ENCODE results near the gene OR10X1.

OR10X1 gene, protein sequence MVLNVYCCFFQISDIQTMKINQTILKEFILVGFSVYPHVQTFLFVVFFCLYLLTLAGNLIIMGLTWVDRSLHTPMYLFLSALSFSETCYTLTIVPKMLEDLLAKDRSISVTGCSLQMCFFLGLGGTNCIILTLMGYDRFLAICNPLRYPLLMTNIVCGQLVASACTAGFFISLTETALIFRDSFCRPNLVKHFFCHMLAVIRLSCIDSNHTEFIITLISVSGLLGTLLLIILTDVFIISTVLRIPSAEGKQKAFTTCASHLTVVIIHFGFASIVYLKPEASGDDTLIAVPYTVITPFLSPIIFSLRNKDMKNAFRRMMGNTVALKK

DNA sequence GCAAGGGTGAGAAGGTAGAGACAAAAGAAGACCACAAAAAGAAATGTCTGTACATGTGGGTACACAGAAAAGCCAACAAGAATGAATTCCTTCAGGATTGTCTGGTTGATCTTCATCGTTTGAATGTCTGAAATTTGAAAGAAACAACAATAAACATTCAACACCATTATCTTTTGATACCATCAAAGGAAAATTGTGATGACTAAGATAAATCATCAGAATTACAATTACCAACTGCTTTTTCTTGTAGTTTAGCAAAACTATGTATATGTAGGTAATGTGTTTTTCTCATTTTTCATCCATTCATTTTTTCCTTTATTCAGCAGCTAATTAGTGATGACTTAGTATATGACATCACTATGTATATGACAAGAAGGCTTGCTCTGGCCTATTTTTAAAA, at the start of gene OR10X1:
Gene OR10X1, minus strand, starts transcription at position 167 of the 400 bp plus-strand sequence. Its CDS starts 0 bp downstream, at position 167.
- no peak for DNase-seq

DNA sequence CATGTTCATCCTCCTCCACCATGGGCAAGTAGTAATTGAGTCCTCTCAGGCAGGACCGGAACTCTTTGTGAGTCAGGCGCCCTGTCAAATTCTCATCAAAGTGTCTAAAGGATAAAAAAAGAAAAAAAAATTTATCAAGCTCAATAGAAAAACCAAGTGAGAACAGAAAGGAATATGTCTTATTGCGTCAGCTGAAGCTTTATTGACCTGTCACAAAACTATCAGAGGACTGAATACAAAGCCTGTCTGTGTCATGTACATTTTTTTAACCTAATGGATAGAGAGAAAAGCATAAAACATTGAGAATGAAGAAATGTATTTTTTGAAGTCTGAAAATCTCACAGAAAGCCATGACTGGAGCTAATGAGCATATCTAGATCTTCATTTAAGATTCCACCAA, 34.1 kb upstream of the OR10X1 start:
- no peak for DNase-seq

DNA sequence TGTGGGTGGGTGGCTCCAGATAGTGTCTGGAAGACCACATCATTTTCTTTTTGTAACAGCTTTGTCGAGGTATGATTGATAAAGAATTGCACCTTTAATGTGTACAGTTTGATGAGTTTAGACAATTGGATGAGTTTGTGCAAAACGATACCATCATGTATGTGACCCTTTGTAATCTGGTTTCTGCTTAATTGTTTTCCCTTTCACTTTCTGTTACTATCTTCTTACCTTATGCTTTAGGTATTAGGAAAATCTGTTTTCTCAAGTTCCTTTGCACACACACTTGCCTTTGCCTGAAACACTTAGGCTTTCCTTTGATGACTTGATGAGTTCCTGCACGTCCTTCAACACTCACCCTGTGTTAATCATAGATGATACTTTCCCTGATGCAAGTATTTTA, 32.2 kb upstream of the OR10X1 start:
- DNase-seq, result no peak

DNA sequence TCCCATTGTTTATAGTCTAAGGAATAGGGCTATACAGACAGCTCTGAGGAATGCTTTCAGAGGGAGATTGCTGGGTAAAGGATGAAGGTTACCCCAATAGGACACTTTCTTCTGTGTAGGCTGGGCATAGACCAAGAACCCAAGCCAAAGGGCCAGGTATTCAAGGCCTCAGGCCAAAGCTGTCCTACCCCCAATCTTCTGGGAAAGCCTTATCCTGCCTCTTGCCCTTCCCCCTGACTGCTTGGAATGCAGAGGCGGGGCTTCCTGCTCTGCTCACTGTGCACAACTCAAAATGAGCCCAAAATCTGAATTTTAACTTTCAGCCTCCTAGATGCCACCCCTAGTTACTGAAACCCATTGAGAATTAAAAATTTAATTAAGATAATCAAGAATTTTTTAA, 27.6 kb upstream of the OR10X1 start:
- no peak for DNase-seq

DNA sequence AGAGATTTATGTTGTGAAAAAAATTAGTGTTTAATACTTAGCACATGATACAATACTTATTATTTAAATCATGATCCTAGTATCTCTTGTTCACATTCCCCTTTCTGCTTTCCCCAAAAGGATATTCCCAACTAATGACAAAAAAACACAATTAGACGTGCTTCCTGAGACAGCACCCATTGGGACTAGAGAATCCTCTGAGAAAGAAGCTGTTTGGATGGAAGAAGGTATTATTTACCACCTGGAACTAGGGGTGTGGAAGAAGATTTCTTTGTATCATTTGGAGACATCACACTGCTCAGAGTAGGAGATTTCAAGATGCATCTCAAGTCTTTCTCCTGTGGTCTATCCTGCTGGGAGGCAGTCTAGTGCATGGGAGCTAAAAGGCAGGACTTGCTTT, 25.3 kb upstream of the OR10X1 start, which contains the start of gene OR10Z1:
Gene OR10Z1, plus strand, starts transcription at position 301 of the 400 bp plus-strand sequence. CDS start 1,171 bp downstream, outside the sequence.
- DNase-seq, result no peak

DNA sequence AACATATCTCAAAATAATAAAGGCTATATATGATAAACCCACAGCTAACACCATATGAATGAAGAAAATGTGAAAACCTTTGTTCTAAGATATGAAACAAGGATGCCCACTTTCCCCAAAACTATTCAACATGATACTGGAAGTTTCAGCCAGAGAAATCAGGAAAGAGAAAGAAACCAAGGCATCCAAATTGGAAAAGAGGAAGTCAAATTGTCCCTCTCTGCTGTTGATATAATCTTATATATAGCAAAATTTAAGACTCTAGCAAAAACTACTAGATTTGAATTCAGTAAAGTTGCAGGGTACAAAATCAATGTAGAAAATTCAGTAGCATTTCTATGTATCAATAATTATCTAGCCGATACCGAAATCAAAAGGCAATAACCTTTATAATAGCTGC, 21.0 kb upstream of the OR10X1 start:
- no peak for DNase-seq

DNA sequence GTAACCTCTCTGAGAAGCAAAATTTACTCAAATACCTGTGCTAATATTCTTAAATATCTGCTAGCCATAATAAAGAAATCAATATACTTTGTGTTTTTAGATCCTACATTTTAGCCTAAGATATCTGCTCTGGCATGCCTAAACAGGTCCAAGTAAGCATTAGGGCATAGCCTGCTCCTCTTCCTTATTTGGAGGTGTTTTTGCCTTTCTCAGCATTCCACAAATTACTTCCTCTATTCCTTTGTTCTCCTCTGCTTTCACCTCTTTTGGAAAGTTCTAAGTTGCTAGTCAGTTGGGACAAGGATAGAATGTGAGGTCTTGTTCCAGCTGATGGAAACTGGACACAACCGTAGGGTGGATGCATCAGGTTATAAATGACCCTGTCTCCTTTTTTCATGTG, 7.2 kb upstream of the OR10X1 start:
- no peak for DNase-seq

DNA sequence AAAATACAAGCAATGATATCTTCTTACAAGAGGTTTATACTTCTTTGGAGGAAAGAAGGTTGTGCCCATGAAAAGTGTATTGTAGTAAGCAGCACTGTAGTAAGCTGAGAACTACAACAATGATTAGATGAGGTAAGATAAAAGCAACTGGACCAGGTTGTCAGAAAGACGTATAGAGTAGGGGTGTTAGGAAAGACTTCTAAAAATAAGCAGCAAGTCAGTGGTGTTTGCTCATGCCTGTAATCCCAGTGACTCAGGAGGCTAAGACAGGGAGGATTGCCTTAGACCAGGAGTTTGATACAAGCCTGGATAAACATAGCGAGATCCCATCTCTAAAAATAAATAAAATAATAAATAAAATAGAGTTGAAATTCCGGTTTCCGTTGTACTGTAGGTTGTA, 4.3 kb upstream of the OR10X1 start:
- no peak for DNase-seq

DNA sequence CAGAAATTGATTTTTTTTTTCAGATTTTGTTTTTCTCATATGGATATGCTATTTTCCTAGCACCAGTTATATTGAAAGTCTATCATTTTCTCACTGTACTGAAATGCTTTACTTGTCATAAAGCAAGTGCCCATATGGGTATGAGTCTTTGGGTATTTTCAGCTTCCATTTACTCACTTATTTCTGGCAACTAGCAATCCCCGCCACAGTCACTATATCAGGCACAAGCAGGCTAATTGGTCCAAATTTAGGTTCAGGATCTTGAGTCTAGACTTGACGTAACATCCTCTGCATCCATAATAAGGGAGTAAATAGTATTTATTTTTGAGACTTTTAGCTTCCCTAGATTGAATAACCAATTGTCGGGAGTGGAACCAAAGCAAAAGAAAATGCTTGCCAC, 2.1 kb downstream of the OR10X1 start:
- no peak for DNase-seq

DNA sequence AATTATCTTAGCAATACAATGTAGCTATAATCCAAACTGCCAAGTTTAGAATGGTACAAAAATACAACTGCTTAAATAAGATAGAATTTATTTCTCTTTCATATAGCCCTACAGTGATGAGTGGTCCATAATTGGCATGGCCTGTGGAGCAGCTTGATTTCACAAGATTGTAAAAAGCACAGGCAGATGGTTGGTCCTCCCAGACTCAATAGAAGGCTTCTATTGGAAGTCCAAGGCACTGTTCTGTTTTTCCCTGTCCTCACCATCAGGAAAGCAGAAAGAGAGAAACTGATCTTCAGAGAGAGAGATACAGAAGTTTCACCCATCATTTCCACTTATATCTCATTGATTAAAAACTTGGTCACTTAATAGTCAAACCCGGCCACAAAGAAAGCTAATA, 7.5 kb downstream of the OR10X1 start:
- DNase-seq, result no peak

DNA sequence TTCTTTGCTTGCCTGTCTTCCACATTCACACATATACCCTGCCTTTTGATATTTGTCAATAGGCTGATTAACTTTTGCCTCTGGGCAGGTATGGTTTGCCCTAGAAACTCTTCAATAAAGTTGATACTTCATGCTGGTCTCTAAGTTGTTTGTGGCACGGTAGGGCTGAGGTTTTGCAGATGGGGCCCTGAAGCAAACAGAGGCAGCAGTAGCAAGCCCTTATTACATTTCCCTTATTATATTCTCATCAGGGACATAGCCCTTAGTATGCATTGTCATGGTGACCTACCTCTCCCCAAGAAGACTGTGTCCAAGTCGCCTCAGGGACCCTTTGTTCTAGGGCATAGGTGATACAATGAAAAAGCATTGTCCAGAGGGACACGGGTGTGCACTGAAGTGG, 9.2 kb downstream of the OR10X1 start, which contains the start of gene OR6P1:
Gene OR6P1, minus strand, starts transcription at position 101 of the 400 bp plus-strand sequence. CDS start 6,976 bp downstream, outside the sequence.
- no peak for DNase-seq

DNA sequence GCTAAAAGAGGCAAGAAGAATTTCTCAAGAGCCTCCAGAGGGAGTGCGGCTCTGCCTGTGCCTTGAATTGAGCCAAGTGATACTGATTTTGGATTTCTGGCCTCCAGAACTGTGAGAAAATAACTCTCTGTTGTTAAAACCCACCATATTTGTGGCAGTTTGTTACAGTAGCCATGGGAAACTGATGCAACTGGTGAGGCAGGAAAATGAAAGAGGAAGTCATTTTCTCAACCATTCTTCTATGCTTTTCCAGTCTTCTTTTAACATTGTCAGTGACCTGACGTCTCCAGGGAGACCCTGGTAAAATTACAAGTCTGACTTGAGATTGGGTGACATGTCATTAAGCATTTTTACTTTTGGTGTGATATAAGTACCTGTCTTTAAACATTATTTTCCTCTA, 15.1 kb downstream of the OR10X1 start:
- DNase-seq, result no peak

DNA sequence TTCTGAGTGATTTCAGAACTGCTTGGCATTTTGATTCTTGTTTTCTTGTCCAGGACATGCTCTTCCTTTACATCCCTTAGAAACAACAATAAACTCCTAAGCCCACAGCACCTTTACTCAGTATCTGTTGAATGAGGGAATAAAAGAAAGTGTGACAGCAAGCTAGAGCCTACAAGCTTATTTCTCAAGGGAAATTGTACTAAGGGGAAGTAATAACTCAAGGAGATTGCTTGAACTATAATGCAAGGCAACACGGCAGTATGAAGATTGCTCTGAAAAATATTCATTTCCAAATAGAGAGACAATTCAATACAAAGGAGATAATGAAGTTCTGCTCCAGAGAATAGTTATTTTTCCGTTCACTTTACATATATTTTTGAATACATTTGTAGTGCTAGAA, 15.8 kb downstream of the OR10X1 start:
- no peak for DNase-seq

DNA sequence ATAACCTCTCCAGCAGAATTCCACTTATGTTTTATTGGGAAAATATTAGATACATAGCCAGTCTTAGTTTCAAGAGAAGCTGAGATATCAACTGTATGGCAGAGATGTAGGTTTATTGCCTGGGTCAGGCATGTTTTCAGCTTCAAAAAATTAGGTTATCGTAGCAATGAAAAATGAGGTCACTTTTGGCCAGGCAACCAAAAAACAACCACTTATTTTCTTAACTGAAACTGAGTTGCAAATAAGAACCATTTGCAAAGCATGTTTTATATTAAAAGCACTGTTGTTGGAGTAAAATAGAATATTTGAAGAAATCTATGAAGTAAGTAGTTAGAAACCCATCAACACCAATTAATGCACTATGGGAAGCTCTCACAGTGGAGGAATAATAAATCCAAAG, 20.0 kb downstream of the OR10X1 start:
- no peak for DNase-seq

DNA sequence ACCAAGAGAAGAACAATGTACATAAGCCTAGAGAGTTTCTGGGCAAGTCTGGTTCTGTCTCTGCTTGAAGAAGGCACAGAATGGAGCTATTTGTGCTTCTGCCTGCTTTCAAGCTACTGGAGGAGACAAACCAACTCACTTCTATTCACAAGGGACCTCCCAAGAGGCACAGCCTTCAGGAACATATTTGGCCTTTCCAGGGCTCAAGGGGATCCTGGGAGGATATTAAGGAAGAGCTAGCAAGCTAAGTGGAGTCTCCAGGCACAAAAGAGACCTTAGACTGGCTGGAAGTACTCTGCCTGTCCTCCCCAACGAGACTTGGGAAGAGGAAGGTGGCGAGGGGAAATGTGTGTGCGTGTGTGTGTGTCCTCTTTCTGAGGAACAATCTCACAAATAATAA, 25.3 kb downstream of the OR10X1 start, which contains the start of gene OR6Y1:
Gene OR6Y1, minus strand, starts transcription at position 54 of the 400 bp plus-strand sequence. CDS start 6,300 bp downstream, outside the sequence.
- DNase-seq, result no peak

DNA sequence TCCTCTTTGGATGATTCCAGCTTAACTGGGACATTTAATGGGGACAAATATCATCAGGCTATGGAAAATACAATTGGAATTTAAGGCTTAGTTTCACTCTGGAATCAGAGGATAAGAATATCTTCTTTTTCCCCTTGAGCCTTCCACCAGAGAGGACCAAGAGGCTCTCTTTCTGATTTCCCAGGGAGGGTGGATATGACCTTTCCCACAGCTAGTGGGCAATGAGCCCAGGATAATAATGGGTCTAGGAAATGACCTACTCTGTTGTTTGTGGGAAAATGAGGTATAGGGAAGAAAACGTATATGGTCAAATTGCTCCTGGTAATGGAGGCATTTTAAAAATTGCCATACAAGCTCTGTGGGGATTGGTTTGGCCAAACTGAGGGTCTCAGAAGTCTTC, 27.4 kb downstream of the OR10X1 start:
- no peak for DNase-seq

DNA sequence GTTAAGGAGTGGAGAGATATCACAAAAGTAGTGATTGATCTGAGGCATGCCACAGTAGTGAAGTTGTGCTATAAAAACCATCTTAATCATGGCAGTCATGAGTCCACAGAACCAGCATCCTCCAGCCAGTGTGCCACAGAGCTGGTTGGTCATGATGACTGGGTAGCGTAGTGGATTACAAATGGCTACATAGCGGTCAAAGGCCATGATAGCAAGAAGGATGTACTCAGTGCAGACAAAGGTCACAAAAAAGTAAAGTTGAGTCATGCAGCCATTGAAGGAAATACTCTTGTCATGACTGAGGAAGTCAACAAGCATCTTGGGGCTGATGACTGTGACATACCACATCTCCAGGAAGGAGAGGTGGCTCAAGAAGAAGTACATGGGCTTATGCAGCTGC, 32.2 kb downstream of the OR10X1 start:
- DNase-seq, result no peak

DNA sequence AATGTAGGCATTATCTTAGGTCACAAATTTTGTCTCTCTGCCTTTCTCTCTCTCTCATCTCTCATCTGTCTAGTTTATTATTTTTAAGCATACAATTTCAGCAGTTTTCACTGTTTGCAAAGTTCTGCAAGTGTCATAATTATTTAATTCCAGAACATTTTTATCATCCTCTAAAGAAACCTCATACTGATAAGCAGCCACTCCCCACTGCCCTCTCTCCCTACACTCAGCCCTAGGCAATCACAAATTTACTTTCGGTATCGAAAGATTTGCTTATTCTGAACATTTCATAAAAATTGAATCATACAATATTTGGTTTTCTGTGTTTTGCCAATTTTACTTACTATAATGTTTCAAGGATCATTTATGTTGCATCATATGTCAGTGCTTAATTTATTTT, 42.1 kb downstream of the OR10X1 start:
- DNase-seq, result no peak

DNA sequence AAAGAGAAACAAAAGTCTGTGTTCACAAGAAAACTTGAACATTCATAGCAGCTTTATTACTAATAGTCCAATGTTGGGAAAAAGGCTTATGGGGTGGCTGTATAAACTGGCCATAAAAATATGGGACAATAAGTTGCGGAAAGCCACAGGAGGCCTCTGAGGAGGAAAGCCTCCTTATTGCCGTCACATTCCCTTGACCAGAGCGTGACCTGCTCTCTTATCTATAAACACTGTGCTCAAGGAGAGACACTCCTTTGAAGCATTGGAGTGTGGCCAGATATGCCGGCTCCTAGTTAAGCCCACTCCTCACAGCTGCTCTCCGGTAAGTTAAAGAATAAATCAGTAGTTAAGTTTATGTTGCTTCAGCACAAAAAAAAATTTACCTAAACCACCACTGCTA, 45.2 kb downstream of the OR10X1 start:
- no peak for DNase-seq

Measured in NCI-H69 (cell line).